T47D (cell line): ENCODE measurements around the gene AGTPBP1.

Experiments used
- DNase-seq, 2 experiments: peaks; one replicate each; pipeline versions ENCODE4 v3.0.0 to v3.0.0-alpha.2; 2011 to 2012; ENCODE audit warnings: low read depth in 1 of 2, low spot score in 1 of 2
- JUND ChIP-seq: IDR thresholded peaks from 2 replicates; pipeline ENCODE4 v1.6.1; 2012; ENCODE audit warnings: low read depth
- in situ Hi-C: cut with HindIII; loops from 2 replicates; pipeline ENCODE4 v1.10.0; 2016; ENCODE audit warnings: low sequenced_read_pairs, low pct_unique_long_range_greater_than_20kb

Gene AGTPBP1

GRCh38 chr9:85653153-85653552 is 88.6 kb downstream of the AGTPBP1 start:
- DNase-seq: no peak
- TF ChIP-seq JUND: no peak
- in situ Hi-C loops: no loop called here

- TF ChIP-seq JUND: no peak
- in situ Hi-C loops: no loop called here
- DNase-seq: no peak
These were observed 94.2 kb downstream of the AGTPBP1 start for GRCh38 chr9:85647571-85647970.

GRCh38 chr9:85645909-85646627 is 95.7 kb downstream of the AGTPBP1 start:
- in situ Hi-C loops: no loop called here
- DNase-seq: no peak
- no peak for TF ChIP-seq JUND

- TF ChIP-seq JUND: no peak
- DNase-seq: no peak
- in situ Hi-C loops: no loop called here
These were observed 101.3 kb downstream of the AGTPBP1 start for GRCh38 chr9:85640425-85640824.

GRCh38 chr9:85639675-85640186 is 102.0 kb downstream of the AGTPBP1 start:
- no peak for DNase-seq
- no peak for TF ChIP-seq JUND
- in situ Hi-C loops: no loop called here

GRCh38 chr9:85631809-85632208 is 109.9 kb downstream of the AGTPBP1 start:
- DNase-seq: no peak
- in situ Hi-C loops: no loop called here
- TF ChIP-seq JUND: no peak

- in situ Hi-C loops: no loop called here
- no peak for DNase-seq
- TF ChIP-seq JUND: no peak
These were observed 111.1 kb downstream of the AGTPBP1 start for GRCh38 chr9:85630676-85631075.

GRCh38 chr9:85617141-85617670 is 124.5 kb downstream of the AGTPBP1 start:
- TF ChIP-seq JUND: no peak
- DNase-seq: no peak
- in situ Hi-C loops: no loop called here

- in situ Hi-C loops: no loop called here
- DNase-seq: no peak
- no peak for TF ChIP-seq JUND
These were observed 126.0 kb downstream of the AGTPBP1 start for GRCh38 chr9:85615792-85616191.

GRCh38 chr9:85610074-85610860 is 131.5 kb downstream of the AGTPBP1 start:
- in situ Hi-C loops: no loop called here
- TF ChIP-seq JUND: no peak
- DNase-seq: peak; percentile 36 to 77

- no peak for DNase-seq
- no peak for TF ChIP-seq JUND
- in situ Hi-C loops: no loop called here
These were observed 135.8 kb downstream of the AGTPBP1 start for GRCh38 chr9:85605905-85606304.

GRCh38 chr9:85603936-85604335 is 137.8 kb downstream of the AGTPBP1 start:
- in situ Hi-C loops: no loop called here
- TF ChIP-seq JUND: no peak
- no peak for DNase-seq

GRCh38 chr9:85602742-85603141 is 139.0 kb downstream of the AGTPBP1 start:
- TF ChIP-seq JUND: no peak
- no peak for DNase-seq
- in situ Hi-C loops: no loop called here
